Measurements from ENCODE around the gene KMT2D.

KMT2D gene

GRCh38 chr12:49013428-49013827, 47.2 kb downstream of the KMT2D start:
- no peak for DNase-seq

- no peak for DNase-seq
Observed at GRCh38 chr12:49012739-49013138, 47.9 kb downstream of the KMT2D start.
